Endothelial cell of umbilical vein (primary cell): ENCODE data around the gene ZNF639. TPM values are rescaled to one million over a fixed set of nuclear protein-coding genes. Genes with fewer than 3 reads are reported as not detected.

Experiments used
- BruUV-seq: library from RNA; stranded (reverse); fragments of 400-500 nt; replicated peaks from 2 replicates; lab custom pipeline; 2021; lab: Mats Ljungman, UMichigan
- CTCF ChIA-PET: fragments of 300-600, 350-600 bp; sonication (Branson Sonifier 250); formaldehyde crosslinking; loops from one replicate; lab custom pipeline; 2021; ENCODE audit warnings: antibody characterized with exemption, inconsistent platforms; lab: Charles Lee
- POLR2A ChIA-PET: fragments of 300-600, 350-600 bp; sonication (Branson Sonifier 250); formaldehyde crosslinking; loops from one replicate; lab custom pipeline; 2021; ENCODE audit warnings: antibody characterized with exemption, inconsistent platforms; lab: Charles Lee
- DNase-seq: peaks from one replicate; pipeline ENCODE4 v3.0.0-alpha.2; 2011; ENCODE audit warnings: low read depth, low spot score
- FAIRE-seq: peaks from 2 replicates; lab custom pipeline; 2011; peaks lifted over from hg19 to GRCh38; lab: Jason Lieb, UNC
- H2AFZ ChIP-seq: 2 replicates; pipeline ENCODE4 v1.6.0; 2012; ENCODE audit warnings: low read depth, low read length, control low read depth, inconsistent platforms
- H3K27ac ChIP-seq: 2 replicates; pipeline ENCODE4 v1.5.1; 2011; ENCODE audit warnings: low read depth, mild to moderate bottlenecking, control low read depth, low read length, moderate library complexity; ENCODE audit not compliant: insufficient read depth
- H3K27me3 ChIP-seq, 2 experiments: 2 replicates each; pipeline versions ENCODE4 v1.6.0 to v1.6.1; 2011; ENCODE audit warnings: low read length in 2 of 2, mixed read lengths in 1 of 2; ENCODE audit not compliant: control insufficient read depth in 2 of 2, insufficient read depth in 2 of 2
- H3K36me3 ChIP-seq, 2 experiments: 2 replicates in 1 of 2; 3 replicates in 1 of 2; pipeline ENCODE4 v1.5.1; 2011; ENCODE audit warnings: low read length in 2 of 2, mild to moderate bottlenecking in 1 of 2, moderate library complexity in 1 of 2; ENCODE audit not compliant: control insufficient read depth in 2 of 2, insufficient read depth in 2 of 2; ENCODE audit errors: extremely low read depth in 1 of 2
- H3K4me1 ChIP-seq: 3 replicates; pipeline ENCODE4 v1.5.1; 2011; ENCODE audit warnings: mild to moderate bottlenecking, low read length; ENCODE audit not compliant: control insufficient read depth, insufficient read depth; ENCODE audit errors: extremely low read depth
- H3K4me2 ChIP-seq: 2 replicates; pipeline ENCODE4 v1.6.1; 2011; ENCODE audit warnings: low read length, control low read depth, mixed read lengths; ENCODE audit not compliant: insufficient read depth
- H3K4me3 ChIP-seq, 3 experiments: fragments of 200-600 bp in 1 of 3; sonication (generic), shearing (Covaris generic) in 1 of 3; replicated peaks in 1 of 3; 2 replicates each; pipeline ENCODE4 v1.5.1; 2011 to 2016; ENCODE audit warnings: control low read depth in 3 of 3, low read length in 3 of 3, mild to moderate bottlenecking in 2 of 3, inconsistent platforms in 1 of 3, low read depth in 1 of 3, moderate library complexity in 1 of 3; ENCODE audit not compliant: insufficient read depth in 1 of 3
- H3K79me2 ChIP-seq: 2 replicates; pipeline ENCODE4 v1.6.0; 2012; ENCODE audit warnings: low read length, inconsistent platforms; ENCODE audit not compliant: control insufficient read depth, insufficient read depth
- H3K9ac ChIP-seq: replicated peaks from 2 replicates; pipeline ENCODE3; 2011; ENCODE audit warnings: low read length, control low read depth; ENCODE audit not compliant: insufficient read depth; ENCODE audit errors: extremely low read depth
- H3K9me1 ChIP-seq: replicated peaks from 3 replicates; pipeline ENCODE4 v1.6.0; 2011; ENCODE audit warnings: mild to moderate bottlenecking, low read length; ENCODE audit not compliant: control insufficient read depth, insufficient read depth; ENCODE audit errors: extremely low read depth
- H3K9me3 ChIP-seq: replicated peaks from 2 replicates; pipeline ENCODE4 v1.5.1; 2012; ENCODE audit warnings: low read length, inconsistent platforms; ENCODE audit not compliant: control insufficient read depth, insufficient read depth
- H4K20me1 ChIP-seq: replicated peaks from 2 replicates; pipeline ENCODE3; 2011; ENCODE audit warnings: mild to moderate bottlenecking, low read length; ENCODE audit not compliant: control insufficient read depth, insufficient read depth; ENCODE audit errors: extremely low read depth
- CTCF ChIP-seq, 2 donors: IDR thresholded peaks; 1 replicate in 1 of 2; 2 replicates in 1 of 2; pipeline ENCODE4 v1.5.1; 2011; ENCODE audit warnings: low read length in 2 of 2, mild to moderate bottlenecking in 2 of 2, moderate library complexity in 2 of 2, control low read depth in 1 of 2, inconsistent platforms in 1 of 2, low read depth in 1 of 2; ENCODE audit not compliant: insufficient read depth in 1 of 2; ENCODE audit errors: extremely low read depth in 1 of 2
- EZH2 ChIP-seq: IDR thresholded peaks from 2 replicates; pipeline ENCODE4 v1.6.1; 2012; ENCODE audit warnings: borderline replicate concordance, low read depth, mild to moderate bottlenecking, moderate library complexity, low read length, inconsistent platforms; ENCODE audit not compliant: severe bottlenecking
- GATA2 ChIP-seq: IDR thresholded peaks from 2 replicates; pipeline ENCODE4 v1.7.0; 2011; ENCODE audit warnings: low read depth, mild to moderate bottlenecking, moderate library complexity, mixed read lengths, low read length; ENCODE audit not compliant: insufficient read length, insufficient read depth
- MAX ChIP-seq: IDR thresholded peaks from 2 replicates; pipeline ENCODE4 v1.6.1; 2011; ENCODE audit not compliant: insufficient read depth, insufficient read length
- MYC ChIP-seq: IDR thresholded peaks from one replicate; pipeline ENCODE4 v1.6.1; 2011; ENCODE audit warnings: mild to moderate bottlenecking, low read depth, low read length
- POLR2A ChIP-seq: IDR thresholded peaks from 2 replicates; pipeline ENCODE4 v1.6.1; 2012; ENCODE audit warnings: low read depth, mild to moderate bottlenecking, control low read depth, low read length
- dilution Hi-C: fragments of 300-500 bp; cut with MboI; formaldehyde crosslinking; loops from one replicate; pipeline ENCODE4 v1.15.0; 2019; ENCODE audit warnings: low sequenced_read_pairs; ENCODE audit not compliant: extremely low pct_ligation_motif_present
- intact Hi-C: fragments of 100-400 bp; cut with micrococcal nuclease; formaldehyde crosslinking; loops from one replicate; pipeline ENCODE4 v1.10.0; 2022
- polyA plus RNA-seq, 4 experiments: library from polyadenylated mRNA; depleted of rRNA in 3 of 4; stranded (reverse) in 3 of 4; unstranded in 1 of 4; fragments of >200 nt; gene quantifications; 2 replicates each; pipeline versions ENCODE4 v1.2.1 to v1.2.3, GENCODE V29; 2011 to 2012; ENCODE audit warnings: missing spikeins in 1 of 4
- total RNA-seq: library from RNA; stranded (reverse); gene quantifications from 2 replicates; pipeline ENCODE4 v1.2.3, GENCODE V29; 2021

The ZNF639 gene
- total and polyA plus RNA-seq, 2 donors (not counting 3 experiments of a cell fraction or from before 2014, with no cell fraction given): 8.0 to 30.5 TPM

GRCh38 chr3:179301645-179302044 lies 21.2 kb upstream of the ZNF639 start:
- dilution Hi-C loops: no loop called here
- no peaks in the 10 kb centered on the region for H3K36me3 ChIP-seq
- H3K4me3 ChIP-seq: no peak overlapping the region
- H3K27me3 ChIP-seq: peaks cover 0 to 10% of the 10 kb centered on the region in 2 experiments
- H3K9ac ChIP-seq: no peak overlapping the region
- CTCF ChIA-PET: interaction anchor here (1.4 kb wide), 1 partner anchor 20 kb away, joined by 7 read pairs; no protein-coding TSS in a partner anchor
- no peak overlapping the region for H3K4me2 ChIP-seq
- TF ChIP-seq EZH2 (no peak), MAX (no peak), MYC (no peak), POLR2A (no peak), GATA2 (no peak), CTCF (IDR thresholded peaks at IDR 0.05; ENCODE audit: extremely low read depth in 1 of 2, insufficient read depth in 1 of 2, low read depth in 1 of 2, low read length in 2 of 2) (no peak)
- no peaks in the 10 kb centered on the region for H3K9me3 ChIP-seq
- H3K27ac ChIP-seq: no peak overlapping the region
- no peaks in the 10 kb centered on the region for H3K9me1 ChIP-seq
- no peak overlapping the region for H2AFZ ChIP-seq
- FAIRE-seq (no peak), DNase-seq (no peak)
- no peaks in the 10 kb centered on the region for H3K4me1 ChIP-seq
- no peaks in the 10 kb centered on the region for H3K79me2 ChIP-seq
- intact Hi-C loops: no loop called here
- no peaks in the 10 kb centered on the region for H4K20me1 ChIP-seq
- no TSS peak for BruUV-seq
- POLR2A ChIA-PET: no interaction called here
